Measurements from ENCODE around the gene TRNP1.

Gene TRNP1

DNA sequence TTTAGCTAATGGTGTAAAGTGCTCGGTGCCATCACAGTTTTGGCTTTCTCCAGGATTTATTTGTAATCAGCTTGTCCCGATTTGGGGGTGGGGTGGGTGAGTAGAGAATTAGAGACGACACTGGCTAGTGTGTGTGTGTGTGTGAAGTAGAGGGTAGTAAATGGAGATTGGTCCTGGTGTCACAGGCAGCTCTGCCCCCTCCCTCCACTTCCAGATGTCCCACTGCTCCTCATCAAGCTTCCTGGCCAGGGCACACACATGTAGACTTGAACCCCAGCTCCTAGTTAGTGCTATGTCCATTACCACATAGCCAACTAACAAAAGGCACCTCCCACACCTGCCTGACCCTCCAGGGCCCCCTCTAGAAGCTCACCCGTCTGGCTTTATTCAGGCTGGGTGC, 3.2 kb downstream of the TRNP1 start:
- Histone ChIP-seq H3K79me2 (ENCODE audit: insufficient read depth, low read depth) (no peaks in the 10 kb centered on the region), H3K9ac (no peak overlapping the region), H3K4me3 (IDR thresholded peaks at IDR 0.05; ENCODE audit: insufficient read depth, low read depth, low read length) (no peak overlapping the region), H3K27ac (no peak overlapping the region), H3K36me3 (ENCODE audit: insufficient read depth) (no peaks in the 10 kb centered on the region), H3K4me2 (no peak overlapping the region), H2AFZ (ENCODE audit: low read depth) (no peak overlapping the region), H3K27me3 (ENCODE audit: insufficient read depth, low read depth) (peaks cover 24% of the 10 kb centered on the region), H3K4me1 (ENCODE audit: low read depth, poor library complexity, severe bottlenecking) (peaks cover 10% of the 10 kb centered on the region), H4K20me1 (ENCODE audit: insufficient read depth) (no peaks in the 10 kb centered on the region)
- TF ChIP-seq, protein P1, sequence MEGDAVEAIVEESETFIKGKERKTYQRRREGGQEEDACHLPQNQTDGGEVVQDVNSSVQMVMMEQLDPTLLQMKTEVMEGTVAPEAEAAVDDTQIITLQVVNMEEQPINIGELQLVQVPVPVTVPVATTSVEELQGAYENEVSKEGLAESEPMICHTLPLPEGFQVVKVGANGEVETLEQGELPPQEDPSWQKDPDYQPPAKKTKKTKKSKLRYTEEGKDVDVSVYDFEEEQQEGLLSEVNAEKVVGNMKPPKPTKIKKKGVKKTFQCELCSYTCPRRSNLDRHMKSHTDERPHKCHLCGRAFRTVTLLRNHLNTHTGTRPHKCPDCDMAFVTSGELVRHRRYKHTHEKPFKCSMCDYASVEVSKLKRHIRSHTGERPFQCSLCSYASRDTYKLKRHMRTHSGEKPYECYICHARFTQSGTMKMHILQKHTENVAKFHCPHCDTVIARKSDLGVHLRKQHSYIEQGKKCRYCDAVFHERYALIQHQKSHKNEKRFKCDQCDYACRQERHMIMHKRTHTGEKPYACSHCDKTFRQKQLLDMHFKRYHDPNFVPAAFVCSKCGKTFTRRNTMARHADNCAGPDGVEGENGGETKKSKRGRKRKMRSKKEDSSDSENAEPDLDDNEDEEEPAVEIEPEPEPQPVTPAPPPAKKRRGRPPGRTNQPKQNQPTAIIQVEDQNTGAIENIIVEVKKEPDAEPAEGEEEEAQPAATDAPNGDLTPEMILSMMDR (conservative IDR thresholded peaks at IDR 0.05; ENCODE audit: low read depth, low read length), result no peak; the same call in 1 of the 2 replicates

DNA sequence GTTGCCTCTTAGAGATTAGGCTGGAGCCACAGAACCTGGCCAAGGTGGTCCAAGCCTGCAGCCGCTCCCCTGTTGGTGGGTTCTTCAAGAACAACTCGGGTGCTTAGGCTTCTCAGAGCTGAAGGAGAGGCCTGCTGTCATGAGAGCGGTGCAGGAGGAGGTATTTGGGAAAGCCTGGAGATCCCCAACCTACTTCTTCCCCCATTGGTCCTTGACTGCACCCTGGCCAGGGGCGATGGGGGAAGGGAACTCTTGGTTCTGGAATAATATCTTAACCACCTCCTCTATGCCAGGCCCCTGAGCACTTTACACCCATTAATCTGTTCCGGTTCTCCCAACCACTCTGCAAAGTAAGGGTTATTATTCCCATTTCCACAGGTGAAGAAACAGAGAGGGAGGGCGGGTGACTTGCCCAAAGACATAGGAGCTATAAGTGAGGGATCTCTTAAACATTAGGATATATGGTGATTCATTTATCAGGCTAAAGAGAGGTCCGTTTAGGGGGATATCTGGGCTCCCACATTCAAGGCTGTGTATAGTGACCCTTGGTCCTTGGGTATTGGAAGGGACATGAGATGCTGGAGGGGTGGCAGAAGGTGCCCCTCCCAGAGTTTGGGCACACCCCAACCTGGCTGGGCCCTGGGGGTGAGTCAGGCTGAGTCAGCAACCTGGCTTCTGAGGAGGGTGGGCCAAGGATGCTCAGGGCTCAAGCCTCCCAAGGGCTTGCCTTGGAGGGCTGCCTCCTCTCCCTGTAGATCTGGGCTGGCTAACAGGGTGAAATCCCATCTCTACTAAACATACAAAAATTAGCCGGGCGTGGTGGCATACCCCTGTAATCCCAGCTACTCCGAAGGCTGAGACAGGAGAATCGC, 5.2 kb downstream of the TRNP1 start:
- TF ChIP-seq, protein P1 (conservative IDR thresholded peaks at IDR 0.05; ENCODE audit: low read depth, low read length), result no peak
- peak overlapping the region; percentile 95; the same call in 1 of the 2 replicates for H2AFZ ChIP-seq (ENCODE audit: low read depth)
- no peak overlapping the region for H3K27ac ChIP-seq
- no peak overlapping the region for H3K4me3 ChIP-seq (IDR thresholded peaks at IDR 0.05; ENCODE audit: insufficient read depth, low read depth, low read length)
- H3K79me2 ChIP-seq (ENCODE audit: insufficient read depth, low read depth), result no peaks in the 10 kb centered on the region
- no peak overlapping the region for H3K9ac ChIP-seq
- no peaks in the 10 kb centered on the region for H3K36me3 ChIP-seq (ENCODE audit: insufficient read depth)
- peaks cover 10% of the 10 kb centered on the region for H3K4me1 ChIP-seq (ENCODE audit: low read depth, poor library complexity, severe bottlenecking)
- no peaks in the 10 kb centered on the region for H4K20me1 ChIP-seq (ENCODE audit: insufficient read depth)
- peaks cover 18% of the 10 kb centered on the region for H3K27me3 ChIP-seq (ENCODE audit: insufficient read depth, low read depth)
- peak overlapping the region; percentile 70; the same call in 1 of the 2 replicates for H3K4me2 ChIP-seq

DNA sequence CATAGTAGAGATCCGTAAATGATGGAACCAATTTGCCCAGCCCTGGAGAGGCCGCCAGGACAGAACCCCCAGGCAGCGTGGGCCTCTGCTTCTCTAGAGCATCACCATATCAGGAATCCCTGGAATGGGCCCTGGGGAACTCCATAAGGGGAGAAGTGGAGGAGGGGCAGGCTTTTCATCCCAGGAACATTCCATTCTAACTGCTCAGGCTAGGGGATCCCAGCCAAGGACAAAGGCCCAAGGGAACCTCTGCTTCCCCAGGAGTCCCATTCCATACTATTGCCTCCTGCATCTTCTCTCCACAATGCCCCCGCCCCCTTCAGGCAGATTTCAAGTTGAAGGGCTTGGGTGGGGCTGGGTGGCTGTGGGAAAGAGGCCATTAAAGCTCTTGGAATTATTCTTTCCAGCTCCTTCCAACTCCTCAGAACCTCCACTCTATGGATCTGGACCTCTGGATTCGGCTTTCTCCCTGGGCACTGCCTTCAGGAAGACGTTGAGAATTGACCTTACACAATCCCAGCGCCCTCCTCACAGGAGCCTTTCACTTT, 6.0 kb downstream of the TRNP1 start:
- TF ChIP-seq, protein P1 (conservative IDR thresholded peaks at IDR 0.05; ENCODE audit: low read depth, low read length), result no peak
- Histone ChIP-seq H3K4me1 (ENCODE audit: low read depth, poor library complexity, severe bottlenecking) (peaks cover 10% of the 10 kb centered on the region), H3K4me2 (no peak overlapping the region), H3K27ac (no peak overlapping the region), H2AFZ (ENCODE audit: low read depth) (no peak overlapping the region), H3K36me3 (ENCODE audit: insufficient read depth) (no peaks in the 10 kb centered on the region), H4K20me1 (ENCODE audit: insufficient read depth) (no peaks in the 10 kb centered on the region), H3K79me2 (ENCODE audit: insufficient read depth, low read depth) (no peaks in the 10 kb centered on the region), H3K4me3 (IDR thresholded peaks at IDR 0.05; ENCODE audit: insufficient read depth, low read depth, low read length) (no peak overlapping the region), H3K9ac (no peak overlapping the region), H3K27me3 (ENCODE audit: insufficient read depth, low read depth) (peaks cover 15% of the 10 kb centered on the region)

DNA sequence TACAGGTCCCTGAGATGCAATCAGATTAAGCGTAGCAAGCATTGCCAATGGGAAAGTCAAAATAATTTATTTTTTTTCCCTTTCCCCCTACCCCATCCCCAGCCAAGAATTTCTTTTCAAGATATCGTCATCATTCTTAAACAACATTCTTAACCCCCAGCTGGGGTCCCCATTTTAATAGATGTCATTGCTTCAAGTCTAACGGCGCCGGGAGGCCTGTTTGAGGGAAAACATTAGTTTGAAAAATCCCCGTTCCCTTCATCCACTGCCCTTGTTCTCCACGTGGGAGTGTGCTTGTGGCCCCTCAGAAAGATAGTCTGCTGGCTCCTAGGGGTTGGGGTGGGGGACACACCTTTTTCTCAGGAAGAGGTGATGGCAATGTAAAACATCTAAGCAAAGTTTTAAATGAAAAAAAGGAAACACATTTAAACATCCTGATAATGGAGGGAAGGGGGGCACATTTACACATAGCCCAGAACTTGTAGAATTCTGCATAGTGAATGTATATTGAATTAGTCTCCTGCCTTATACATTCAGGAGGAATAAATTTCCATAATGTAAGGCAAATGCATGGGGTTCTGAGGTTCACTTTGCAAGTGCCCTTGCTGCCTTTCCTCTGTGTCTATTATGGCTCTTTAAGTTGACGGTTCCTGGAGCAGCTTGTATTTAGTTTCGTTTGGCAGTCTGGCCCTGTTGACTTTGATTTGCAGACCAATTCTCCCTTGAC, 6.8 kb downstream of the TRNP1 start:
- no peak overlapping the region for H3K9ac ChIP-seq
- no peak overlapping the region for H2AFZ ChIP-seq (ENCODE audit: low read depth)
- H3K4me2 ChIP-seq, result no peak overlapping the region
- H3K27me3 ChIP-seq (ENCODE audit: insufficient read depth, low read depth), result peaks cover 8% of the 10 kb centered on the region
- no peak overlapping the region for H3K4me3 ChIP-seq (IDR thresholded peaks at IDR 0.05; ENCODE audit: insufficient read depth, low read depth, low read length)
- no peaks in the 10 kb centered on the region for H3K79me2 ChIP-seq (ENCODE audit: insufficient read depth, low read depth)
- H4K20me1 ChIP-seq (ENCODE audit: insufficient read depth), result no peaks in the 10 kb centered on the region
- no peaks in the 10 kb centered on the region for H3K36me3 ChIP-seq (ENCODE audit: insufficient read depth)
- peaks cover 10% of the 10 kb centered on the region for H3K4me1 ChIP-seq (ENCODE audit: low read depth, poor library complexity, severe bottlenecking)
- no peak overlapping the region for H3K27ac ChIP-seq
- TF ChIP-seq, protein P1 (conservative IDR thresholded peaks at IDR 0.05; ENCODE audit: low read depth, low read length), result no peak

All from KMS-11 (cell line).